Astrocyte of the cerebellum (primary cell): ENCODE measurements around the gene MON2.

ENCODE experiments used
- DNase-seq: peaks from one replicate; pipeline ENCODE4 v3.0.0-alpha.2; 2011; ENCODE audit warnings: low read depth
- H3K4me3 ChIP-seq: 2 replicates; pipeline ENCODE4 v1.5.1; 2011; ENCODE audit warnings: mild to moderate bottlenecking, low read depth, low read length, moderate library complexity
- in situ Hi-C: cut with HindIII; loops from 2 replicates; pipeline ENCODE4 v1.10.0; 2017; ENCODE audit warnings: low sequenced_read_pairs
- TF ChIP-seq, protein P1 (sequence below): IDR thresholded peaks from 2 replicates; pipeline ENCODE4 v1.5.1; 2012; ENCODE audit warnings: low read length, low read depth, moderate library complexity, mild to moderate bottlenecking; ENCODE audit errors: missing control alignments

MON2 gene, protein sequence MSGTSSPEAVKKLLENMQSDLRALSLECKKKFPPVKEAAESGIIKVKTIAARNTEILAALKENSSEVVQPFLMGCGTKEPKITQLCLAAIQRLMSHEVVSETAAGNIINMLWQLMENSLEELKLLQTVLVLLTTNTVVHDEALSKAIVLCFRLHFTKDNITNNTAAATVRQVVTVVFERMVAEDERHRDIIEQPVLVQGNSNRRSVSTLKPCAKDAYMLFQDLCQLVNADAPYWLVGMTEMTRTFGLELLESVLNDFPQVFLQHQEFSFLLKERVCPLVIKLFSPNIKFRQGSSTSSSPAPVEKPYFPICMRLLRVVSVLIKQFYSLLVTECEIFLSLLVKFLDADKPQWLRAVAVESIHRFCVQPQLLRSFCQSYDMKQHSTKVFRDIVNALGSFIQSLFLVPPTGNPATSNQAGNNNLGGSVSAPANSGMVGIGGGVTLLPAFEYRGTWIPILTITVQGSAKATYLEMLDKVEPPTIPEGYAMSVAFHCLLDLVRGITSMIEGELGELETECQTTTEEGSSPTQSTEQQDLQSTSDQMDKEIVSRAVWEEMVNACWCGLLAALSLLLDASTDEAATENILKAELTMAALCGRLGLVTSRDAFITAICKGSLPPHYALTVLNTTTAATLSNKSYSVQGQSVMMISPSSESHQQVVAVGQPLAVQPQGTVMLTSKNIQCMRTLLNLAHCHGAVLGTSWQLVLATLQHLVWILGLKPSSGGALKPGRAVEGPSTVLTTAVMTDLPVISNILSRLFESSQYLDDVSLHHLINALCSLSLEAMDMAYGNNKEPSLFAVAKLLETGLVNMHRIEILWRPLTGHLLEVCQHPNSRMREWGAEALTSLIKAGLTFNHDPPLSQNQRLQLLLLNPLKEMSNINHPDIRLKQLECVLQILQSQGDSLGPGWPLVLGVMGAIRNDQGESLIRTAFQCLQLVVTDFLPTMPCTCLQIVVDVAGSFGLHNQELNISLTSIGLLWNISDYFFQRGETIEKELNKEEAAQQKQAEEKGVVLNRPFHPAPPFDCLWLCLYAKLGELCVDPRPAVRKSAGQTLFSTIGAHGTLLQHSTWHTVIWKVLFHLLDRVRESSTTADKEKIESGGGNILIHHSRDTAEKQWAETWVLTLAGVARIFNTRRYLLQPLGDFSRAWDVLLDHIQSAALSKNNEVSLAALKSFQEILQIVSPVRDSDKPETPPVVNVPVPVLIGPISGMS (N-terminal part only)

DNA sequence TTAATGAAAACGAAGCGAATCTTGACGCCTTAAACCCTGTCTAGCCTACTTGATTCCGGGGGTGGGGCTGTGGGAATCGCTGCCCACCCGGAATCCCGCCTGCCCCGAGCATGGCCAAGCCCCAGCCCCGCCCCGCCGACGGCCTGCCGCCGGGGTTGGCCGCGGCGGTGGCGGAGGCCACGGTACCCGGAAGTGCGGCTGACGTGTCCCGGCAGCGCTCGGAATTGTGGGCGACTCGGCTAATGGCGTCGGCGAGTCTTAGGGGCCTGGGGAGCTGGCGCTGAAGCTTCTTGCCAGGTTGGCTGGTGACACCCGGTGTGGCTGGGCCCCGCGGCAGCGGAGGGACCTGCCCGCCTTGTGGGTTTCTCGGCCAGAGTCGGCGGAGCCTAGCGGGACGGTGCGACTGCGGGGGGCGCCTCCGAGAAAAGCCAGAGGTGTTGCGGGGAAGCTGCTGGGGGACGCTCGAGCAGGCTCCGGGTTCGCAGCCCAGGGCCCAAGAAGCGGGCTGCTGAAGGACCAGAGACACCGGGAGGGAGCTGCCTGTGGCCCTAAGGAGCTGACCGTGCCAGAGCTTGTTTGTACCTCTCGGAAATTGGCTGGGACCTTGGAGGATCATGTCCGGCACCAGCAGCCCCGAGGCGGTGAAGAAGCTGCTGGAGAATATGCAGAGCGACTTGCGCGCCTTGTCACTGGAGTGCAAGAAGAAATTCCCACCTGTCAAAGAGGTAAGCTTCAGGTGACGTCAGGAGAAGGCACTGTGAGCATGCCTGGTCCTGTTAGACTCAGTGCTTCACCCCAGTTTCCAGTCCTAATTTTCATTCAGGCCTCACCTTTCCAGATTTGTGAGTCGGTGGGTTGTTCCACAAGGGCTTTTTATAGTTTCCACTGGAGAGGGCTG is at the start of gene MON2:
Gene MON2 (plus strand): TSS at position 233 of the 898 bp plus-strand sequence. CDS start 382 bp downstream, at position 615.
- in situ Hi-C loops, result loop anchor here (25.0 kb wide), 1 partner anchor 595 kb away; no protein-coding TSS in a partner anchor
- TF ChIP-seq, protein P1, sequence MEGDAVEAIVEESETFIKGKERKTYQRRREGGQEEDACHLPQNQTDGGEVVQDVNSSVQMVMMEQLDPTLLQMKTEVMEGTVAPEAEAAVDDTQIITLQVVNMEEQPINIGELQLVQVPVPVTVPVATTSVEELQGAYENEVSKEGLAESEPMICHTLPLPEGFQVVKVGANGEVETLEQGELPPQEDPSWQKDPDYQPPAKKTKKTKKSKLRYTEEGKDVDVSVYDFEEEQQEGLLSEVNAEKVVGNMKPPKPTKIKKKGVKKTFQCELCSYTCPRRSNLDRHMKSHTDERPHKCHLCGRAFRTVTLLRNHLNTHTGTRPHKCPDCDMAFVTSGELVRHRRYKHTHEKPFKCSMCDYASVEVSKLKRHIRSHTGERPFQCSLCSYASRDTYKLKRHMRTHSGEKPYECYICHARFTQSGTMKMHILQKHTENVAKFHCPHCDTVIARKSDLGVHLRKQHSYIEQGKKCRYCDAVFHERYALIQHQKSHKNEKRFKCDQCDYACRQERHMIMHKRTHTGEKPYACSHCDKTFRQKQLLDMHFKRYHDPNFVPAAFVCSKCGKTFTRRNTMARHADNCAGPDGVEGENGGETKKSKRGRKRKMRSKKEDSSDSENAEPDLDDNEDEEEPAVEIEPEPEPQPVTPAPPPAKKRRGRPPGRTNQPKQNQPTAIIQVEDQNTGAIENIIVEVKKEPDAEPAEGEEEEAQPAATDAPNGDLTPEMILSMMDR, result no peak
- peak; percentile 45 for DNase-seq
- peak within 1 kb of the TSS; percentile 87 for H3K4me3 ChIP-seq

DNA sequence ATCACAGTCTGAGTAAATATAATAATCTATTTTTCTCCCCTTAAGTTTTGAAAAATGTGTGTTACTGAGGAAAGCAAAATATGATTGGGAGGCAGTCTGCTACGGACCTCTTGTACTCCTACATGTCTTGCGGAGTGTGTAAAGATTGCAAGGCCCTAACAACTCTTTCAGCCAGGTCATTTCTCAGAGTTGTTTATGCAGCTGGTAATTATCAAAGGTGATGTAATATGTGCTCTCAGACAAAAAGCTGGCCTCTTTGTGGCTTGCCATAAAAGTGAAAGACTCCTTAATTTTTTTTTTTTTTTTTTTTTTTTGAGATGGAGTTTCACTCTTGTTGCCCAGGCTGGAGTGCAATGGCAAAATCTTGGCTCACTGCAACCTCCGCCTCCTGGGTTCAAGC is 40.5 kb upstream of the MON2 start:
- no peak overlapping the region for H3K4me3 ChIP-seq
- in situ Hi-C loops, result no loop called here
- TF ChIP-seq, protein P1, result no peak

DNA sequence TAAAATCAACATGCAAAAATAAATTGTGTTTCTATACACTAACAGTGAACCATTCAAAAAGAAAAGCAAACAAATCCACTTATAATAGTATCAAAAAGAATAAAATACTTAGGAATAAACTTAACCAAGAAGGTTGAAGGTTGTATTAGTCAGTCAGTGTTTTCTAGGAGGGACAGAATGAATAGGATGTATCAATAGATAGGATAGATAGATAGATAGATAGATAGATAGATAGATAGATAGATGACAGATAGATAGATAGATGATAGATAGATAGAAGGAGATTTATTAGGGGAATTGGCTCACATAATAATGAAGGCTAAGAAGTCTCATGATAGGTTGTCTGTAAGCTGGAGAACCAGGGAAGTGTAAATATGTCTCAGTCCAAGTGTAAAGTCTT is 37.2 kb upstream of the MON2 start:
- TF ChIP-seq, protein P1, result no peak
- H3K4me3 ChIP-seq, result no peak overlapping the region
- DNase-seq, result no peak
- in situ Hi-C loops, result no loop called here

More for the DNA sequence above, 40.5 kb upstream of the MON2 start:
- DNase-seq, result peak; percentile 5

DNA sequence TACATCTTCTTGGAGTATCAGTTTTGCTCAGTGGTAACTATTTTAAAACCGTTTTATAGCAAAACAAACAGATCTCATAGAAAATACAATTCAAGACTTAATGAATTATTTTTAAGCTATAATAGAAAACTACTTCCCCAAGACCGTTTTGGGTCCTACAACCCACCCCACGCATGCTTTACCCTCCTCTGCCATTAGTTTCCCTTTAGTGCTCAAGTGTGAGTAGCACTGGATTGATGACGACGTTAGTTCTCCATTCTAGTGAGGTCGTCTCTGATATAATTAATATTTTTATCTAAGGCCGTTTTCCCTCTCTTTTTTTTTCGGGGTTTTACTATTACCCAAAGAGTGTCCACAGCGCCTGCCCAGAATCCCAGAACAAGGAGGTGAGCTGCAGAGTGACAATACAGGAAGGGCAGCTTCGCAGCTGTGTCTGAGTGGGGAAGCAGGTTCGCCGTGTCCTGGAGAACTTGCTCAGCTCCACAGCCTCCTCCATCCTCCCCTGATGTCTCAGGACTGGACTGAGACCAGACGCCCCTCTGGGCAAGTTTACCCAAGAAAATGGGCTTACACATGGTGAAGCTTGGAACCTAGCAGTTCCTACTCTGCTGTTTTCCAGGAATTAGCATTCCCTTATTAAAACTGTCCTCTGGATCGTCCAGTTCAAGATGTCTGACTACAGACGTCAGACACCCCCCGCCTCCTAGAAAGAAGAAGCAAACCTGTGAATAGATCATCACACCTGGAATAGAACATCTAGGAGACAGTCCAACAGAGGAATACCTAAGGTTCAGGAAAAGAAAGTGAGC is 31.9 kb upstream of the MON2 start:
- in situ Hi-C loops, result loop anchor here (10.0 kb wide), 1 partner anchor 360 kb away; no protein-coding TSS in a partner anchor
- TF ChIP-seq, protein P1, result no peak
- no peak for DNase-seq
- peak overlapping the region; percentile 48 for H3K4me3 ChIP-seq

DNA sequence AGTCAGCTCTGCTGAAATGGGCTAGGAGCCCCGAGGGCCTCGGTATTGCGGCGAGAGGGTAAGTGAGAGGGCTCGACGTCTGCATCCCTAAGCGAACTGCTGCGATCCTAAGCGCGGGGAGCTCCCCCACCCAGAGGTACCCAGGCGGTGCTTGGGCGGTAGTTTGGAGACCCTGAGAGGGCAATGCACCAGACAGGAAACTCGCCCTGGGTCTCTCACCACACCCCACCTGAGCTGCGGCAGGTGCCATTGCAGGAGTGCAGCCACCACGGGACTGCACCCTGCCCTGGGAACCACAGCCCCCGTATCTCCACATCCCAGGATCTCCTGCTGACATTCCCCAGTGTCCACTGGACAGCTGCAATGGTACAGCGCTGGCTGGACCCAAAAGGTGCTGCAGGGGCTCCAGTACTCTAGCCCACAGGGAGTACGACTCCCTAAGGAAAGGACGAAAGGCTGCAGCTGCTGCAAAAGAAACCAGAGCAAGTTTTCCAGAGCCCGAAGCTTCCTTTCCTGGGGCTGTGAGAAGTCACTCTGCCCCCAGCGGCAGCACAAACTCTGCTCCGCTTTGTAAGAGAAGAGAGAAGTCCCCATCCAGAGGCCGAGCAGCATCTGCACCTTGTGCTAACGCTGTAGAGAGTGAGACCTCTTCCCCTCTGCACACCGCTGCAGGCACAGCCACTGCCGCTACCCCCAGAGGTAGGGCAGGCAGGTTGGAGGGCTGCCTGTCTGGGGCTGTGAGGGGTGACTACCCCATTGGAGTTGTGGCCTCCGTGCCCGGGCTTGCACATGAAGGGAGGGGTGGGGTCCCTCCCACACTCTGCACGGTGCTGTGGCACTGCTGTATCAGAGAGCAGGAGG is 31.1 kb upstream of the MON2 start:
- in situ Hi-C loops, result loop anchor here (10.0 kb wide), 1 partner anchor 359 kb away; no protein-coding TSS in a partner anchor
- H3K4me3 ChIP-seq, result peak overlapping the region; percentile 48
- TF ChIP-seq, protein P1, result peak; percentile 81
- DNase-seq, result peak; percentile 49
